Activated naive CD4-positive, alpha-beta T cell treated with Interleukin-2 at 50 U/mL for 16 hours (primary cell): ENCODE data around the gene COL20A1.

Source experiments
- DNase-seq: peaks from one replicate; pipeline ENCODE4 v3.0.0-alpha.2; 2020

Gene COL20A1

DNA sequence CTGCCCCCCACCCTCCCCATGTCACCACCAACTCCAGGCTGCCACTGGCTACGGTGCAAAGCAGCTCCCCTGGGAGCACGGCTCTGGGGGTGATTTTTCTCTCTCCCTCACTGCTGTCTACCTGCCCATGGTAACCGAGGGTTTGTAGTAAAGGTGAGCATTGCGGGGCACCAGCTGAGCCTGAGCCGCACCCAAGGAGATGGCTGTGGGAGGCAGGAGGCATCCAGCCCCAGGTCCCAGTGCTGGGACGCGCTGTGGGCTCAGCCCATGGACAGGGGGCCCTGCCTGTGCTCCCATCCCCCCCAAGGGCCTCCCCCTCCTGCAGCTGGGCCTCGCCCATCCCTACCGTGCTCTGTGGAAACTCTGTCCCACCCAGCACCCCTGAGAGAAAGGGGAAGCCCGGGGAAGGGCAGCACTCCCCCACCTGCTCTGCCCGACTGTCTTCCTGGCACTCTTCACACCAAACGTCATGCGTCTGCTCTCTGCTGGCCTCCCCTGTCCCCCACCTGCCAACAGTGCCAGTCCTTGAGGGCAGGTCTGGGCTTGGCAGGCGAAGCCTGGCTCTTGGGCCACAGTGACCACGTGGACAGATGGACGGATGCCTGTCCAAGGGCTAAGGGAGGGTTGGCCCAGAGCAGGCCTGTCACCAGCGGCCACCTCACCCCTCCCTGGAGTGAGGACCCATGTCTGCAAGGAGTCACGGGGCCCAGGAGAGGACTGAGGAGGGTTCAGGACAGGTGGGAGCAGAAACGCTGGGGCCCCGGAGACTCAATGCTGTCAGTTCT lies 72.0 kb downstream of the COL20A1 start:
- DNase-seq = no peak

- DNase-seq = no peak
These were observed 72.8 kb downstream of the COL20A1 start for GRCh38 chr20:63365601-63366389.

GRCh38 chr20:63366390-63367365 lies 73.7 kb downstream of the COL20A1 start:
- DNase-seq = no peak

- no peak for DNase-seq
These were observed 74.6 kb downstream of the COL20A1 start for GRCh38 chr20:63367446-63368055.

DNA sequence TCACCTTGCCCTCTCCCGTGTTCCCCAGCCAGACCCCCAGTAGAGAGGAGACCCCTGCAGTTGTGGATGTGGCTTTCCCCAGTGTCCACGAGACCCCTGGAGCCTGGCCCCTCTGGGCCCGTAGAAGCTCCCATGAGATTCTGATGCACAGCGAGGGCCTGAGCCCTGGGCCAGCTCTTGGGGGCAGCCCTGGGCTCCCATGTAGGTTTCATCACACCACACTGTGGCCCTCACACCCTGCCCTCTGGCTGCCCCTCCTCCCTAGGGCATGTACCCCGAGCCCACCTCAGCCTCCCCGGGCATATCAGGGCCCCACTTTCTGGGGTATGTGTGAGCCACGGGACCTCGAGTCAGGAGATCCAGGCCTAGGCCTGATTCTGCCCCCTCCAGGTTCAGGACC lies 75.2 kb downstream of the COL20A1 start:
- no peak for DNase-seq

DNA sequence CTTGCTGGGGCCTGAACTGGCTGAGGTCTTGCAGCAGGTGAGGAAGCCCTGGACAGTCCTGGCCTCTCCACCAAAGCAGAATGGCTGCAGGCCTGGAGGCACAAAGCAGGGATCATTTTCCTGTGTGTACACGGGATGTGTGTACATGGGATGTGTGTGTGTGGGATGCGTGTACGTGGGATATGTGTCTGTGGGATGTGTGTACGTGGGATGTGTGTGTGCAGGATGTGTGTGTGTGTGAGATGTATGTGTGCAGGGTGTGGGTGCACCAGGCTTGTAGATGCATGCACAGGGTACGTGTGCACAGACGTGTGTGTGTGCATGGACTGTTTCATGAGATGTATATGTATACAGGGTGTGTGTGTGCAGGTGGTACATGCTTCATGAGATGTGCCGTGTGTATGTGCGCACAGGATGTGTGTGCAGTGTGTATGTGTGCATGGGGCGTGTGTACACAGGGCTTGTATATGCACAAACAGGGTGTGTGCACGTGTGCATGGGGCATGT lies 76.1 kb downstream of the COL20A1 start:
- no peak for DNase-seq

DNA sequence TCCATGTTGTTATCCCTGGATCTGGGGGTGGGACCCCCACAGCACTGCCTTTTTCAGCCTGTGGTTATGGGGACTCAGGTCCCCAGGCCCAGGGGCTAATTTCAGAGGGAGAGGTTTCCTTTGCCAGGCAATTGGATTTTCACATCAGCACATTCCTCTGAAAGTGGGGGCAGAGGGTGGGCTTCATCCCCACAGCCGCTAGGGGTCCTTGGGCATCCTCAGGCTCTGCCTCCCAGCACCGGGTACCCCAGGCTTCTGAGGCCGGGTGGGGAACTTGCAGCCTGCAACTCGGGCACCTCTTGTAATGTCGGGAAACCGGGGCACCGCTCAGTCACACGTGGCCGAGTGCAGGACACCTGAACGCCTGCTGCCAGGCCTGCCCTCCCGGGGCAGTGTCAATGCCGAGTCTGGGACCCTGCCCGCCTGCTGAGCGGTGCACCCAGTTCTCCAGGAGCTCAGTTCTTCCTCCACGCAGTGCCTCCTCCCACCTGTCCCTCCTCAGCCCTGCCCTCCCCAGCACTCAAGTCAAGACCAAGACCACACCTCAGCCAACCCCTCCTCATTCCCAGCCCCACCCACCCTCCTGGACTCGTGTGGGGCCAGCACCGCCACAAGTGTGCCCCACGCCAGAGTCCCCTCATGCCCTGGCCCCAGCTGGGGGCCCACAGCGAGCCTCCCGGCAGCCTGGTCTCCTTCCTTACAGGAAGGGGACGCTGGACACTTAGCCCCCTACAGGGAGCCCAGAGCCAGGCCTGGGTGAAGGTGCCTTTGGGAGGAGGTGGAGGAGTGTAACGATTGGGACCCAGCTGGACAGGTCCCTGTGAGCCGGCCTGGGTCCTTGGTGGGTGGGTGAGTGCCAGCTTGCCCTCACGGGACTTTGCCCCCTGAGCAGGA lies 77.0 kb downstream of the COL20A1 start:
- DNase-seq = no peak

- no peak for DNase-seq
These were observed 77.7 kb downstream of the COL20A1 start for GRCh38 chr20:63370618-63371187.

DNA sequence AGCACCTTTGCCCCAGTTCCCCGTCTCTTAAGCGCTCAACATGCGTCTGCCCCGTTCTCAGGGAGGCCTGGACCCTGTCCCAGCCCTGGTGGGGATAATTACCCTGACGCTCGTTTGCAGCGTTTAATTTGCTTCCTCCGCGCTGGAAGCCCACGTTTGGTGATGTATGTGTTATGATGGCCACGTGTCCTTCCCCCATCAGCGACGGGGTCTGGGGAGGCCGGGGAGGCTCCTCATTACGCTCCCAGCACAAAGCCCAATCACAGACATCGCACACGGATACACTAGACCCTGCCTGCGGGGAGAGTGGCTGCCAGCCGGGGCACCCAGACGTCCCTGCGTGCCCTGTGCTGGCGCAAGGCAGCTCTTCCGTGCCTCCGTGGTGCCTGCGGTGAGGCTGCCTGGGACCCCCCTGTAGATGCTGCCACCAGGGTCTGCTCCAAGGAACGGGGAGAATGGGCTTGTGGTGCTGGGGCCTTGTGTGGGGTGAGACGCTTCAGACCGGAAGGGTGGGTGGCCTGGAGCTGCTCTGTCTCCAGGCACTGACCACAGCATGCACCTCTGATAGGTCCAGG lies 78.4 kb downstream of the COL20A1 start:
- DNase-seq = no peak

DNA sequence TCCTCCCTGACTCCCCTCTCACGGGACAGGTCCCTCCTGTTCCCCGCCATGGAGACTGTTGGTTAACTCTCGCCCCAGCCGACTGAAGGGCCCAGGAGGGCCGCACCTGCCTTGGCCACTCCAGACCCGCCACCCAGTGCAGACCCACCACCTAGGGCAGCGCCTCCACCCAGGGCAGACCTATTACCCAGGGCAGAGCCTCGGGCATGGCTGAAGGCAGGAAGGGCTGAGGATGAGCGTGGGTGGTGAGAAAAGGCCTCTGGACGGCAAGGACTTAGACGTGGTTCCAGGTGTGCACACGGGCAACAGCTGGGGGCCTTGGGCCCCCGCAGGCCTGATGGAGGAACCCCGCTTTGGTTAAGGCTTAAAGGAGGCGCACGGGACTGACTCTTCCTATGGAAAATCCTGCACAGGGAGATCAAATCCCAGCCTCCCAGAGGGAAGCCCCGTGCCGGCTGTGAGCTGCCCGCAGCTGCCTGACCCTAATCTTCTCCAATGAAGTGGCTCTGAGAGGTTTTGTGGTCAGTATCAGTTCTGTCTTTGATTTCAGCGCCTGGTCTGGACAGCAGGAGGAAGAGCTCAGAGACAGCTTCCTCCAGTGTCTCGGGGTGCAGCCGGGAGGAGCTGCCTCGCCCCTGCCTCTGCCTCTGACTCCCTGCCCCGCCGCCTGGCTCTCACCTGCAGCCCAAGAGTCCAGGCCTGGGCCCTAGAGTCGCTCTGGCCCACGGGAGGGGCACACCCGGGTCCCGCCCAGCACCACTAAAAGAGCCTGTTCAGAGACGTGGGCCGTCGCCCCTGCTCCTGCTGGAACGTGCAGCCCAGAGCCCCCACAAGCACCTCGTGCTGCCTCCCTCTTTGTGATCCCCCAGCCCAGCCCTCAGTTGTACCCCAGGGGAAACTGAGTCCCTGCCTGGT lies 80.2 kb downstream of the COL20A1 start:
- DNase-seq = no peak

DNA sequence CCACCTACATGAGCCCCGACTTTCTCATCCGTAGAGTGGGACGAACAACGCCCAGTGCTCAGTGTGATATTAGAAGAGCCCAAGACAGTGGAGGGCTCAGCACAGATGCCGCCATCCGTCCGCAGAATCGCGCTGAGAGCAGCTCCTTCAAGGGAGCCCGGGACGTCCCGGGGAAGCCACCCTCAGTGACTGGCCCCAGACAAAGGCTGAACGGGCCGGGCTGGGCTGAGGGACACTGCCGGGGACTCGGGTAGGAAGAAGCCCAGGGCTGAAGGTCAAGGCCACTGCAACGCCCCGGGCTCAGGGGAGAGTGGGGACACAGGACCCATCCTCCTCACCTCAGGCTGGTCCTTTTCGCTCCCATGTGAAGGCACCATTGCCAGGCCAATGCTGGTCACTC lies 81.0 kb downstream of the COL20A1 start:
- no peak for DNase-seq

DNA sequence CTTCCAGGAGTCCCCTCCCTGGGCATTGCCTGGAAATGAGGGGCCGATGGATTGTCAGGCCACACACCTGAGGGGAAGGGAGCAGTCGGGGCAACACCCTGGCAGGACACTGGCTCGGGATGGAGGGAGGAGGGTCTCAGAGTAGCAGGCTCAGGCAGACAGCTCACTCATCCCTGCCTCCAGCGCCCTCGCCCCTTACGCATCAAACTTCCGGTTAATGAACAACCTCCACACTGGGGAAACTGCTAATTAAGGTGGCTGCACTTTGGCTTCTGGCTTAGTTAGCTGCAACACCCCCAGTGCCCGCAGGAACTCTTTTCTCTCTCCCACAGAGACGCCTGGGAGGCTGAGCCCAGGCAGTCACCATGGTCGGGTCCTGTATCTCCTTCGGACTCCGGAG lies 81.5 kb downstream of the COL20A1 start:
- no peak for DNase-seq

- no peak for DNase-seq
These were observed 82.5 kb downstream of the COL20A1 start for GRCh38 chr20:63375438-63375837.

DNA sequence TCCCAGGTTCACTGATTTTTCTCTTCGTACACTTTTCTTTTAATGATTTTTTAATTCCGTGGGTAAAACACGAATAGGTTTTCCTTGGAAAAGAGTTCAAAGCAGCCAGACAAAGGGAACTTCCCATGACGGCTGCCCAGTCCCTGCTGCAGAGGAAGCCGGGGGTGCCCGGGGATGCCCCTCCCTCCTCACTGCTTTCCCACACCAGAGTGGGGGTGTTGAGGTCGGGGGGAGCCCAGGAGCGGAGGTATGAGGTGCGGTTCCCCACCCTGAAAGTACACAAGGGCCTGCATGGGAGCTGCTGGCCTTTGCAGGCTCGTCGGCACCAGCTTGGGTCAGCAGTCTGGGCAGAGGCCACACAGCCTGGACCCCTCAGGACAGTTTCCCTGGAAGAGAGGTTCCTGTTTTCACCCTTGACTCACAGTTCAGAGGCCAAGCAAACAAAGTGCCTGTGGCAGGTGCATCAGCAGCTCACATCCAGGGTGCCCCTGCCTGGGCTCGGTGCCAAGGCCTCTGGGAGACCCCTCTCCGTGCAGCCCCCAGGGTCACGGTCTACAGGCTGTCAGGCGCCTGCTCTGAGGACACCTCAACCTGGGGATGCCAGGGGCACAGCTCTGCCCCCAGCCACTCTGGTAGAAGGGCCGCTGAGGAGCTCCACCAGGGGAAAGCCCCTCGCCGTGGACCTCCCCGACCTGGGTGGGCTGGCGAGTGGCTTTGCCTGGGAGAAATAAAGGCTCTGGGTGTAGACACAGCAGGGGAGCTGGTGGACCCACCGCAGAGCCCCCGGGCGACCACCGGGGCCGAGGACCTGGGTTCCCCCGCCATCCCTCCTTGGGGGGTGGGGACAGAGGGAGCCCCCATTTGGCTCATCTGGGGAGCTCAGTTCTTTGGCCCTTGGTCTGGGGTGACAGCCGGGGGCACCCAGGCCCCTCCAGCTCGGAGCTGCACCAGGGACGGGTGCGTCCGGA lies 83.6 kb downstream of the COL20A1 start:
- DNase-seq = no peak

- DNase-seq = no peak
These were observed 84.4 kb downstream of the COL20A1 start for GRCh38 chr20:63377256-63377941.

DNA sequence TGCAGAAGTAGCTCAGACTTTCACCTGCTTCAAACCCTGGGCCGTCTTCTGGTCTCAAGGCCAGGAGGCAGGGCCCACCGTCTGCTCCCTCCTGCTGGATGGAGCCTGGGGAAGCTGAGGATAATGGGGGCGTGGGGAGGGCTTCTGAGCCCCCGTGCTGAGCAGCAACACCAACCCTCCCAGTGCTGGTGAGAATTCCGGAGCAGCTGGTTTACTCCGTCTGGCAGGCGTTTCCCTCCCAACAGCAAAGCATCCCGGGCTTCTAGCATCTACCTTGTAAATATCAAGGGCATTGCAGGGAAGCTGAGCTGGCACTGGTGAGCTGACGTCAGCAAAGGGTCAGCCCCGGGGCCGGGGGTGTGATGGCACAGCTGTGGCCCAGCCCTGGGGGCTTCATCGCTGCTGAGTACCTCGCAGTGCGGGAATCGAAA lies 85.0 kb downstream of the COL20A1 start:
- no peak for DNase-seq

DNA sequence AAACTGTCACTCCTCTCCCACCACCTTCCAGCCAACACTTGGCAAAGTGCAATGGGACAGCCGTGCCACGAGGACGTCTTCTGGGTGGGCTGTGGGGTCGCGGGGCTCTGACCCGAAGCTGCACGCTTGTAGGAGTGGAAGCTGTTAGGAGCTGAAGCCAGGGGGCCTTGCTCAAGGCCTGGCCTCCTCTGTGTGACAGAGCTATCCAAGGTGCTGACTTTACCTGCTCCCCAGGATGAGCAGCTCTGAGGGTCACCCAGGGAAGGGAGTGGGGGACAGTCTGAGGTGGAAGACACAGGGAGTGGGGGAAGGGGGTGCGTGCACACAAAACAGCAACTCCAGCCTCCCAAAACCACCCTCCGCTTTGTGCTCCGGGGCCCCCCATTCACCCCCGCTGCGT lies 85.6 kb downstream of the COL20A1 start:
- DNase-seq = no peak

DNA sequence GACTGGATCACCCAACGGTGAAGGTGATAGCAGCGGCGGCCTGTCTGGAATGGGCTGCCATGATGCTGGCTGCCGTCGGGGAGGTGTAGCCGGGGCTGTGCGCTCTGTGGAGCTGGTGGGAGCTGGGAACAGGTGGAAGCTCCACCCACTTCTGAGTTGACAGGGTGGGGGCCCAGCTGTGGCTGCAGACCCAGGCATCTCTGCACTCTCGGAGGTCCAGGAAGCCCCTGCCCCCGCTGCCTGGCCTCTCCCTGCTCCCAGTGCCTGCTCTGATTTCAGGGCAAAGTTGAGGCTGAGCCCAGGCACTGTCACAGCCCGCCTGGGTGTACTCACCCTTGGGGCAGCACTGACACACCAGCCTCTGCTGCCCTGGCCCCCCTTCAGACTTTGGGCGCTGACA lies 86.3 kb downstream of the COL20A1 start:
- DNase-seq = no peak
